Lower lobe of right lung (tissue), 2 donors: ENCODE data around the gene GNA12. TPM values are rescaled to one million over a fixed set of nuclear protein-coding genes. Genes with fewer than 3 reads are reported as not detected.

ENCODE experiments used
- ATAC-seq, 2 donors: fragments of 200-7000 bp; cut with Tn5 transposase; one replicate each; pipeline ENCODE4 v1.9.1; 2020 to 2022; ENCODE audit warnings: mild to moderate bottlenecking in 2 of 2, moderate library complexity in 2 of 2
- DNase-seq: peaks from one replicate; pipeline ENCODE4 v3.0.0-alpha.2; 2020
- H3K27ac ChIP-seq: fragments of 200-600 bp; one replicate; pipeline ENCODE4 v1.8.0; 2022
- H3K27me3 ChIP-seq: fragments of 200-600 bp; one replicate; pipeline ENCODE4 v1.8.0; 2022; ENCODE audit warnings: low read depth
- H3K36me3 ChIP-seq: fragments of 200-600 bp; one replicate; pipeline ENCODE4 v1.8.0; 2022; ENCODE audit warnings: mild to moderate bottlenecking
- H3K4me1 ChIP-seq: fragments of 200-600 bp; one replicate; pipeline ENCODE4 v1.8.0; 2022
- H3K4me3 ChIP-seq: fragments of 200-600 bp; one replicate; pipeline ENCODE4 v1.8.0; 2022; ENCODE audit warnings: mild to moderate bottlenecking
- H3K9me3 ChIP-seq: fragments of 200-600 bp; one replicate; pipeline ENCODE4 v1.8.0; 2022
- intact Hi-C: fragments of 100-400 bp; cut with DNase I; formaldehyde crosslinking; loops from one replicate; pipeline ENCODE4 v1.11.0; 2022
- total RNA-seq: library from RNA; stranded (reverse); fragmentation: NEBNext Ultra II Directional; extraction: Animal tissue kit (Norgen Biotek cat#: 25700); gene quantifications from one replicate; pipeline ENCODE4 v1.2.1, GENCODE V29; 2021
- TF ChIP-seq, protein P1 (sequence below): fragments of 200-600 bp; IDR thresholded peaks from one replicate; pipeline ENCODE4 v1.8.0; 2022; ENCODE audit warnings: antibody characterized with exemption, mild to moderate bottlenecking
- donor health status: DM: no; HTN: yes; CAD: no; lungs with severe emphysema.

The GNA12 gene
- total RNA-seq, 1 donor from 2014 or later = 41.6 TPM

- peak overlapping the region; percentile 14 for H3K27ac ChIP-seq
- ATAC-seq (peak; percentile 30 to 53), DNase-seq (no peak)
- H3K9me3 ChIP-seq = no peaks in the 10 kb centered on the region
- intact Hi-C loops = no loop called here
- H3K4me1 ChIP-seq = peaks cover 42% of the 10 kb centered on the region
- peaks cover 14% of the 10 kb centered on the region for H3K36me3 ChIP-seq
- TF ChIP-seq, protein P1, sequence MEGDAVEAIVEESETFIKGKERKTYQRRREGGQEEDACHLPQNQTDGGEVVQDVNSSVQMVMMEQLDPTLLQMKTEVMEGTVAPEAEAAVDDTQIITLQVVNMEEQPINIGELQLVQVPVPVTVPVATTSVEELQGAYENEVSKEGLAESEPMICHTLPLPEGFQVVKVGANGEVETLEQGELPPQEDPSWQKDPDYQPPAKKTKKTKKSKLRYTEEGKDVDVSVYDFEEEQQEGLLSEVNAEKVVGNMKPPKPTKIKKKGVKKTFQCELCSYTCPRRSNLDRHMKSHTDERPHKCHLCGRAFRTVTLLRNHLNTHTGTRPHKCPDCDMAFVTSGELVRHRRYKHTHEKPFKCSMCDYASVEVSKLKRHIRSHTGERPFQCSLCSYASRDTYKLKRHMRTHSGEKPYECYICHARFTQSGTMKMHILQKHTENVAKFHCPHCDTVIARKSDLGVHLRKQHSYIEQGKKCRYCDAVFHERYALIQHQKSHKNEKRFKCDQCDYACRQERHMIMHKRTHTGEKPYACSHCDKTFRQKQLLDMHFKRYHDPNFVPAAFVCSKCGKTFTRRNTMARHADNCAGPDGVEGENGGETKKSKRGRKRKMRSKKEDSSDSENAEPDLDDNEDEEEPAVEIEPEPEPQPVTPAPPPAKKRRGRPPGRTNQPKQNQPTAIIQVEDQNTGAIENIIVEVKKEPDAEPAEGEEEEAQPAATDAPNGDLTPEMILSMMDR = no peak
- no peak overlapping the region for H3K4me3 ChIP-seq
- no peaks in the 10 kb centered on the region for H3K27me3 ChIP-seq
Observed at GRCh38 chr7:2734751-2735571, 109.1 kb downstream of the GNA12 start.

- TF ChIP-seq, protein P1 = no peak
- Histone ChIP-seq H3K27me3 (no peaks in the 10 kb centered on the region), H3K4me3 (no peak overlapping the region), H3K27ac (peak overlapping the region; percentile 14), H3K4me1 (peaks cover 50% of the 10 kb centered on the region), H3K9me3 (no peaks in the 10 kb centered on the region), H3K36me3 (peaks cover 21% of the 10 kb centered on the region)
- DNase-seq = no peak
- intact Hi-C loops = no loop called here
- no peak for ATAC-seq
Observed at GRCh38 chr7:2734084-2734686, 109.9 kb downstream of the GNA12 start.

DNA sequence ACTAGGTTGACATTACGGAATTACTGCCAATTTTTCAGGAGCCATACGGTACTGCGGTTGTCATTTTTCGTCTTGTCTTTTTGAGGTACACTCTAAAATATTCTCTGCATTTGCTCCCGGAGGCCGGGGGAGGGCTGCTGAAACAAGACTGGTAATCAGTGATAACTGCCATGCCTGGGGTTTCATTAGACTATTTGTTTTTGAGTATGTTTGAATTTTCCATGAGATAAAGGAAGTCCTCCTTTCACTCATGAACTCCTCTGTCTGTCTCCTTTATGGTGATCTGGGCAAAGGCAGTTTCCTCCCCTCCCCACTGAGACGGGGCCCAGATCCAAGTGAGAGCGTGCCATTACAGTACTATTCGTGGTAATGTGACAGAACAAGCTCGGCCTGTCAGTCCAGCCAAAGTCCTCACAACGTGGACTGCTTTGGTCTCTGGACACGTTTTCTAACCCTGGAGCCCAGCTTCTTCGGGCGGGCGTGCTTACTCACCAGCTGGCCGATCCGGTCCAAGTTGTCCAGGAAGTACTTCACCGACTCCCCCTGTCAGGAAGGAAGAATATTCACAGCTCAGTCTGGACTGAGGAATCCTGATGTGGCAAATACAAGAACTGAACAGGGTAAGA lies 111.0 kb downstream of the GNA12 start:
- DNase-seq (no peak), ATAC-seq (peak; percentile 38 to 61)
- Histone ChIP-seq H3K4me3 (no peak overlapping the region), H3K4me1 (peaks cover 53% of the 10 kb centered on the region), H3K27me3 (no peaks in the 10 kb centered on the region), H3K9me3 (no peaks in the 10 kb centered on the region), H3K36me3 (peaks cover 21% of the 10 kb centered on the region), H3K27ac (no peak overlapping the region)
- intact Hi-C loops = no loop called here
- TF ChIP-seq, protein P1 = no peak

- intact Hi-C loops = no loop called here
- TF ChIP-seq, protein P1 = no peak
- Histone ChIP-seq H3K36me3 (peaks cover 21% of the 10 kb centered on the region), H3K9me3 (no peaks in the 10 kb centered on the region), H3K27me3 (no peaks in the 10 kb centered on the region), H3K27ac (no peak overlapping the region), H3K4me1 (peaks cover 53% of the 10 kb centered on the region), H3K4me3 (no peak overlapping the region)
- DNase-seq (no peak), ATAC-seq (no peak)
Observed at GRCh38 chr7:2732388-2732787, 111.7 kb downstream of the GNA12 start.

- TF ChIP-seq, protein P1 = no peak
- Histone ChIP-seq H3K4me3 (no peak overlapping the region), H3K27ac (no peak overlapping the region), H3K9me3 (no peaks in the 10 kb centered on the region), H3K4me1 (peaks cover 53% of the 10 kb centered on the region), H3K36me3 (peaks cover 25% of the 10 kb centered on the region), H3K27me3 (no peaks in the 10 kb centered on the region)
- intact Hi-C loops = no loop called here
- DNase-seq (no peak), ATAC-seq (peak in 1 of 2 donors; percentile 8)
Observed at GRCh38 chr7:2730846-2731770, 113.0 kb downstream of the GNA12 start.
